Lower leg skin (tissue), 4 donors: ENCODE measurements around the gene DOCK11. TPM values are rescaled to one million over a fixed set of nuclear protein-coding genes. Genes with fewer than 3 reads are reported as not detected.
A peak's percentile ranks its signal among the peaks of the same experiment; 100 is the strongest.

Experiments
- DNase-seq, 2 donors: peaks; one replicate each; pipeline ENCODE4 v3.0.0-alpha.2; 2019; ENCODE audit warnings: low spot score in 2 of 2
- H3K4me3 ChIP-seq: fragments of 200-600 bp; sonication (generic); 2 replicates; pipeline ENCODE4 v1.5.1; 2017; ENCODE audit warnings: mild to moderate bottlenecking, low read depth; ENCODE audit not compliant: poor library complexity, severe bottlenecking
- CTCF ChIP-seq, 3 donors: fragments of 450-650 bp; IDR thresholded peaks; one replicate each; pipeline ENCODE4 v1.5.1; 2016; ENCODE audit warnings: antibody characterized with exemption in 3 of 3, mild to moderate bottlenecking in 3 of 3, moderate library complexity in 2 of 3
- POLR2A ChIP-seq, 2 donors: fragments of 450-650 bp; IDR thresholded peaks; one replicate each; pipeline ENCODE4 v1.6.1; 2016 to 2017; ENCODE audit warnings: antibody characterized with exemption in 2 of 2, mild to moderate bottlenecking in 1 of 2, moderate library complexity in 1 of 2
- WGBS, 2 donors: methylation state at CpG; one replicate each; pipeline ENCODE4 v1.1.5; 2018; 5-methylcytosine and 5-hydroxymethylcytosine counted together
- intact Hi-C: fragments of 100-400 bp; cut with DNase I; formaldehyde crosslinking; loops from one replicate; pipeline ENCODE4 v1.15.0; 2023; ENCODE audit warnings: low total_unique reads
- total RNA-seq, 4 donors: library from RNA; depleted of rRNA; stranded (reverse); fragments of >200 nt; gene quantifications; one replicate each; pipeline ENCODE4 v1.1.0, GENCODE V29; 2016

DOCK11 gene
- total RNA-seq: 10 to 100 TPM in 1 of 4 donors, 1 to 10 TPM in 3; 3.5 to 11.1 (median 5.5) TPM

- TF ChIP-seq CTCF (IDR thresholded peaks at IDR 0.05): no peak
- no peak for TF ChIP-seq POLR2A (IDR thresholded peaks at IDR 0.05)
- peak within 1 kb of the TSS; percentile 55 for H3K4me3 ChIP-seq
- intact Hi-C loops: no loop called here
- 8 to 44% methylated on average over 15 to 64 of the region's 64 CpGs for WGBS, 2 donors
- peak; percentile 65 to 95 for DNase-seq
These were observed at the start of gene DOCK11 for GRCh38 chrX:118495061-118495921. DOCK11 (plus strand) TSS chrX:118495815; CDS start chrX:118495972, 157 bp downstream.

GRCh38 chrX:118448273-118448783, 47.3 kb upstream of the DOCK11 start:
- H3K4me3 ChIP-seq: no peak overlapping the region
- 42 to 65% methylated on average over 2 to 3 of the region's 3 CpGs for WGBS, 2 donors
- no peak for DNase-seq
- intact Hi-C loops: no loop called here
- TF ChIP-seq CTCF (IDR thresholded peaks at IDR 0.05) (no peak), POLR2A (IDR thresholded peaks at IDR 0.05) (no peak)

GRCh38 chrX:118455013-118455412, 40.6 kb upstream of the DOCK11 start:
- intact Hi-C loops: no loop called here
- WGBS, 2 donors: 52 to 68% methylated on average over 2 to 3 of the region's 3 CpGs
- H3K4me3 ChIP-seq: no peak overlapping the region
- TF ChIP-seq POLR2A (IDR thresholded peaks at IDR 0.05): no peak
- TF ChIP-seq CTCF (IDR thresholded peaks at IDR 0.05): no peak
- no peak for DNase-seq

- TF ChIP-seq POLR2A (IDR thresholded peaks at IDR 0.05) (no peak), CTCF (IDR thresholded peaks at IDR 0.05) (no peak)
- intact Hi-C loops: no loop called here
- DNase-seq: no peak
- WGBS, 2 donors: 2 to 25% methylated on average over 4 of the region's 4 CpGs
- no peak overlapping the region for H3K4me3 ChIP-seq
These were observed 36.1 kb upstream of the DOCK11 start for GRCh38 chrX:118459494-118459893.

- DNase-seq: no peak
- intact Hi-C loops: no loop called here
- no peak overlapping the region for H3K4me3 ChIP-seq
- 58 to 72% methylated on average over 6 of the region's 6 CpGs for WGBS, 2 donors
- no peak for TF ChIP-seq POLR2A (IDR thresholded peaks at IDR 0.05)
- TF ChIP-seq CTCF (IDR thresholded peaks at IDR 0.05): no peak
These were observed 31.1 kb upstream of the DOCK11 start for GRCh38 chrX:118464501-118464900.
